Progenitor cell of endocrine pancreas (in vitro differentiated cells): ENCODE measurements around the gene DDIT4L. TPM values are rescaled to one million over a fixed set of nuclear protein-coding genes. Genes with fewer than 3 reads are reported as not detected.
"Not testable (repeated sequence)": the region's sequence is repeated elsewhere in the genome, so short reads cannot be mapped to it uniquely, and the experiment has no call there.

Experiments used
- DNase-seq: peaks from one replicate; pipeline ENCODE4 v3.0.0; 2021; ENCODE audit warnings: low spot score; ENCODE audit not compliant: unreplicated experiment
- H3K27ac Mint-ChIP-seq: 2 replicates; pipeline ENCODE4 v1.8.0; 2021; ENCODE audit warnings: mild to moderate bottlenecking, moderate library complexity, mixed read lengths
- H3K27me3 Mint-ChIP-seq: 2 replicates; pipeline ENCODE4 v1.8.0; 2021; ENCODE audit warnings: mixed read lengths
- H3K36me3 Mint-ChIP-seq: 2 replicates; pipeline ENCODE4 v1.8.0; 2022; ENCODE audit warnings: mixed read lengths; ENCODE audit not compliant: insufficient read depth
- H3K4me1 Mint-ChIP-seq: 2 replicates; pipeline ENCODE4 v1.8.0; 2021; ENCODE audit warnings: low read depth, mixed read lengths
- H3K4me3 Mint-ChIP-seq: 2 replicates; pipeline ENCODE4 v1.8.0; 2021; ENCODE audit warnings: low read depth, mild to moderate bottlenecking, moderate library complexity, mixed read lengths
- H3K9me3 Mint-ChIP-seq: 2 replicates; pipeline ENCODE4 v1.8.0; 2021; ENCODE audit warnings: low read depth, mixed read lengths
- total RNA-seq: library from RNA; stranded (reverse); gene quantifications from 2 replicates; pipeline ENCODE4 v1.2.1, GENCODE V29; 2021
- TF ChIP-seq, protein P1 (sequence below): fragments of 200-600 bp; sonication (generic); IDR thresholded peaks from one replicate; pipeline ENCODE4 v1.5.0; 2021; ENCODE audit warnings: antibody characterized with exemption, mild to moderate bottlenecking; ENCODE audit not compliant: unreplicated experiment

Gene DDIT4L
- total RNA-seq, 1 donor from 2014 or later, result 2.6 TPM

DNA sequence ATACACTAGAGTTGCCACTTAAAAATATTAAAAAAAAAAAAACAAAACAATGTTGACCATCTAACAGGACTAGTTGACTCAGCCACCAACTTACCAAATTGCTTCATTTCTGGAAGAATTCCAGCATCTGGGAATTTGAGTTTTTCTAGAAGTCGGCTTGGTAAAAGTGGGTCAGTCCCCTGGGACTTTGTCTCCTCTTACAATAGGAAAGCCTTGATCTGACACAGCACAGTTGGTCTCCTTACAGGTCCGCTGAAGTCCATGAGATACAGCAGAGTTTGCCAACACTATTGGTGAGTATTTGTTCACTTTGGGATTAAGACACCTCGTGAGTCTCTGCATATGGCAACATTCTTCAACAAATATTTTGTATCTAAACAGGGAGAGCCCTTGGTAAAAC is 18.2 kb upstream of the DDIT4L start:
- Mint-ChIP-seq H3K9me3 (no peaks in the 10 kb centered on the region), H3K27ac (no peak overlapping the region), H3K4me3 (no peak overlapping the region), H3K36me3 (no peaks in the 10 kb centered on the region), H3K4me1 (peaks cover 5% of the 10 kb centered on the region), H3K27me3 (no peaks in the 10 kb centered on the region)
- TF ChIP-seq, protein P1, sequence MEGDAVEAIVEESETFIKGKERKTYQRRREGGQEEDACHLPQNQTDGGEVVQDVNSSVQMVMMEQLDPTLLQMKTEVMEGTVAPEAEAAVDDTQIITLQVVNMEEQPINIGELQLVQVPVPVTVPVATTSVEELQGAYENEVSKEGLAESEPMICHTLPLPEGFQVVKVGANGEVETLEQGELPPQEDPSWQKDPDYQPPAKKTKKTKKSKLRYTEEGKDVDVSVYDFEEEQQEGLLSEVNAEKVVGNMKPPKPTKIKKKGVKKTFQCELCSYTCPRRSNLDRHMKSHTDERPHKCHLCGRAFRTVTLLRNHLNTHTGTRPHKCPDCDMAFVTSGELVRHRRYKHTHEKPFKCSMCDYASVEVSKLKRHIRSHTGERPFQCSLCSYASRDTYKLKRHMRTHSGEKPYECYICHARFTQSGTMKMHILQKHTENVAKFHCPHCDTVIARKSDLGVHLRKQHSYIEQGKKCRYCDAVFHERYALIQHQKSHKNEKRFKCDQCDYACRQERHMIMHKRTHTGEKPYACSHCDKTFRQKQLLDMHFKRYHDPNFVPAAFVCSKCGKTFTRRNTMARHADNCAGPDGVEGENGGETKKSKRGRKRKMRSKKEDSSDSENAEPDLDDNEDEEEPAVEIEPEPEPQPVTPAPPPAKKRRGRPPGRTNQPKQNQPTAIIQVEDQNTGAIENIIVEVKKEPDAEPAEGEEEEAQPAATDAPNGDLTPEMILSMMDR, result no peak
- no peak for DNase-seq

DNA sequence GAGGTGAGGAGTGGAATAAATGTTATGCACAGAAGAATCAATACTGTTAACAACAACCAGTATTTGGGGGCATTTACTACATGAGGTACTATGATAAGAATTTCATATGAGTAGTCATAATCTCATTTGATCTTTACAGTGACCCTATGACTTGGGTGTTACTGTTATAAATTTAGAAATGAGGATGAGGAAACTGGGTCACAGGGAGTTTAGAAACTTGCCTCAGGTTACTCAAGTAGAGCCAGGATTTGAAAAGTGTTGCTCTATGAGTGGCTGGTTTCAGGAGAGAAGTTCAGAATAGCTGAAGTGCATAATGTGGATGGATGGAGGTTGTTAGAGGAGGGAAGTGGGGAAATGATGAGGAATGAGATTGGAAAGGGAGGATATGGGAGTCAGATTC is 16.6 kb upstream of the DDIT4L start:
- Mint-ChIP-seq H3K9me3 (no peaks in the 10 kb centered on the region), H3K4me1 (peaks cover 5% of the 10 kb centered on the region), H3K36me3 (no peaks in the 10 kb centered on the region), H3K27me3 (no peaks in the 10 kb centered on the region), H3K27ac (no peak overlapping the region), H3K4me3 (no peak overlapping the region)
- no peak for DNase-seq
- TF ChIP-seq, protein P1, result no peak

DNA sequence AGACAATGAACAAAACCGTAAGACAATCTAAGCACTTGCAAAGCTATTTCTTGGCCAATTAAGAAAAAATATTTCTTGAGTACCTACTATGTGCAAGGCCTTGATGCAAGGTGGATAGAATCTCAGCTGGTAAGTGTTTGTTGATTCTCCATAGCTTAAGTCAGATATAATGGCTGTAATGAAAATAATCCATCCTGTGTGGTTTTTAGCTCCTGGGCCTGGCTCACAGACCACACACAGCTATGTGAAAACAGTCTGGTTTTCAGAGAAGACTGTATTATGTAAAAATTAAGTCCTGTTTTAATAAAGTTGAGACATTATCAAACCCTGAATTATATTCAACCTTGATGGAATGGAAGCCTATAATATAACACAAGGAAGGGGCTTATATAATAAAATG is 7.8 kb upstream of the DDIT4L start:
- TF ChIP-seq, protein P1, result no peak
- Mint-ChIP-seq H3K4me3 (no peak overlapping the region), H3K27me3 (peaks cover 3% of the 10 kb centered on the region), H3K9me3 (no peaks in the 10 kb centered on the region), H3K4me1 (no peaks in the 10 kb centered on the region), H3K27ac (no peak overlapping the region), H3K36me3 (no peaks in the 10 kb centered on the region)
- no peak for DNase-seq

DNA sequence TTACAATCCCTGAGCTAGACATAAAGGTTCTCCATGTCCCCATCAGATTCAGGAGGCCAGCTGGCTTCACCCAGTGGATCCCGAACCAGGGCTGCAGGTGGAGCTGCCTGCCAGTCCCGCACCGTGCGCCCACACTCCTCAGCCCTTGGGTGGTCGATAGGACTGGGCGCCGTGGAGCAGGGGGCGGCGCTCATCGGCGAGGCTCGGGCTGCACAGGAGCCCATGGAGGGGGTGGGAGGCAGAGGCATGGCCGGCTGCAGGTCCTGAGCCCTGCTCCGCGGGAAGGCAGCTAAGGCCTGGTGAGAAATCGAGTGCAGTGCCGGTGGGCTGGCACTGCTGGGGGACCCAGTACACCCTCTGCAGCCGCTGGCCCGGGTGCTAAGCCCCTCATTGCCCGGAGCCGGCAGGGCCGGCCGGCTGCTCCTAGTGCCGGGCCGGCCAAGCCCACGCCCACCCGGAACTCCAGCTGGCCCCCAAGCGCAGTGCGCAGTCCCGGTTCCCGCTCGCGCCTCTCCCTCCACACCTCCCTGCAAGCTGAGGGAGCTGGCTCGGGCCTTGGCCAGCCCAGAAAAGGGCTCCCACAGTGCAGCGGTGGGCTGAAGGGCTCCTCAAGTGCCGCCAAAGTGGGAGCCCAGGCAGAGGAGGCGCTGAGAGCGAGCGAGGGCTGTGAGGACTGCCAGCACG is 6.3 kb upstream of the DDIT4L start:
- not testable (repeated sequence) for H3K9me3 Mint-ChIP-seq, H3K27ac Mint-ChIP-seq, H3K4me3 Mint-ChIP-seq, H3K36me3 Mint-ChIP-seq, DNase-seq, H3K4me1 Mint-ChIP-seq
- peaks cover 11% of the 10 kb centered on the region for H3K27me3 Mint-ChIP-seq

DNA sequence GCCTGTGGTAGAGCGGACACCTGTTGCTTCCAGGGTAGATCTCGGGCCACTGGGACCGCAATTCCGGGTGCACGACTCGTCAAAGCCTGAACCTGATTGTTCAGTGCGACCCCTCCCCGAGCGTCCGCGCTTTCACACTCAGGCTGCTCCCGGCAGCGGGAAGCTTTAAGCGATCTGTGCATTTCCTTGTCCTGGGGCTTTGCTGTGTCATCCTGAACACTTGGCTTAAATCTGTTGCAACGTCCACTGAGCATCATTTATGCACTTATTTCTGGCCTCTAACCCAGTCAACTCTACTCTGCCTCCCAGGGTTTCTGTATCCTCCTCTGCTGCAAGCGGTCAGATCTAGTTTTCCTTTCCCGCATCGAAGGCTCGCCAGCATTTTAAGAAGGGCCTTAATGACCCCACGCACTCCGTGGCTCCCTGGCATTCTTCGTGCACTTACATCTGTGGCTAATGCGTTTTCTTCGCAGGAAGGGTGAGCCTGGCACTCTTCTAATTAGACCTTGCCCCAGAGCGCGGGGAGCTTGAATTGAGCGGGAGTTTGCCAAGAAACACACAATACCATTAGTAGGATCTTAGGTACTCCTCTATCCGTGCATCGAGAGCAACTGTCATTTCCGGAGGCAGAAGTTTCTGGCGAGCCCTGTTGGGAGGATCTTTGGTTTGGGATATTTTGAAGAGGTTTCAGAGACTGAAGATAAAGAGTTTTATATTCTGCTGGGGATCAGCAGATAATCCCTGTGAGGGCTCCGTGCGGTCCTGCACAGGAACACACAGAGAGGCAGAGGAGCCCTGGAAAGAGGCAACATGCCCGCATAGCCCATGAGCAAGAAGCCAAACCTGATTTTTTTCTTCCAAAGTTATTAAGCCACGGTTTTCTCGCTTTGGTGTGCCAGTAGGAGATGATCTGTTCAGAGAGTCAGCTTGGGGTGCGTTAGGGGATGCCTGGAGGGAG is 654 bp upstream of the DDIT4L start:
- Mint-ChIP-seq H3K4me1 (peaks cover 15% of the 10 kb centered on the region), H3K36me3 (peaks cover 1% of the 10 kb centered on the region), H3K27me3 (peaks cover 32% of the 10 kb centered on the region), H3K27ac (peak overlapping the region; percentile 3), H3K9me3 (no peaks in the 10 kb centered on the region), H3K4me3 (peak overlapping the region; percentile 81)
- TF ChIP-seq, protein P1, result no peak
- no peak for DNase-seq
